ELF-1 (cell line): ENCODE measurements around the gene ACOT6.
A peak's percentile ranks its signal among the peaks of the same experiment; 100 is the strongest.
"Not testable (repeated sequence)": the region's sequence is repeated elsewhere in the genome, so short reads cannot be mapped to it uniquely, and the experiment has no call there.

ENCODE experiments used
- DNase-seq: peaks from one replicate; pipeline ENCODE4 v3.0.0-alpha.2; 2016; ENCODE audit warnings: low read depth, low spot score

ACOT6 gene

DNA sequence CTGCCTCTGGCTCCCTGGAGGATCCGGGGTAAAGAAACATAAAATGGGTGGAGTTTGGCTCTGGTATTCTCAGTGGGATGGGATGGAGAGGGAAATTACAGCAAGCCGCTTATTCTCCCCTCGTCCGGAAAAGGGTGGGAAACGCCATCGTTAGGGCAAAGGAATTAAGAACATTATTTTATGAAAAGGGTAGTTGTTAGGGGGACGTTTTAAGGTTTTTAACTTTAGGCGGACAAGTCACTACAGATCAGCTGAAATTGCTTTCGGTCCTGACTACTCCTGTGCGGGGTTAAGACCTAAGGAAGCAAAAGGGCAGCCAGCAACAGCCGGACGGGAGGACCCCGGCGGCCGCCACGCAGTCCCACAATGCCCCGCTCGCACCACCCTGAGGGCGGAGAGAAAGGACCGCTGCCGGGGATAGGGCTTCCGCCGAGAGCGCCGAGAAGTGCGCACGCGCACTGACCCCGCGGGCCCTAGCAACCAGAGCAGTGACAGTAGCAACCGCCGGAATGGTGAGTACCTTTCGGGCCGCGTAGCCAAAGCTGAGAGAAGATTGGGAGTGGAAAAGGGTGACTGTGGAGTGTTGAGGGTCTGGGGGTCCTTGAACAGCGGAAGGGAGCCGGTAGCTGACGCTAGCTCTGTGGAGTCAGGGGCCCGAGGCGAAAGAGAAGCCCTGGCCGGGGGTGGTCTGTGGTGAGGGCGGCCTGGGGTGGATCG, 32.4 kb downstream of the ACOT6 start, which contains the start of gene DNAL1:
Gene DNAL1 (plus strand): TSS at position 456 of the 717 bp plus-strand sequence. CDS start 54 bp downstream, at position 510.
- peak; percentile 95 for DNase-seq

DNA sequence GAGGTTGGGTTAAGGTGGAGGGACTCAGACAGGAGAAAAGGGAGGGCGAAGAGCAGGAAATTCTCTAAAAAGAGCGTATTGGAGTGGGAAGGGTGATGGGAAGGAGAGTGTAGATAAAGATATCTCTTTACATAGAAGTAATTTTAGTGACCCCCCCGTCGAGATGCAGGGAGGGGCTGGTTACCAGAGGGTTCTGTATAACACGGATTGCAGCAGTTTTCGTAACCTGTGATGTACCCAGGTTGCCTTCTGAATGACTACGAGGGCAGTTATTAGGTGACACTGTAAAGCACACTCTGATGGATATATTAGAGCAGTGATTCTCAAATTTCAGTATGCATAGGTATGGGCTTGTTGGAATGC, 32.9 kb downstream of the ACOT6 start:
- DNase-seq, result no peak

DNA sequence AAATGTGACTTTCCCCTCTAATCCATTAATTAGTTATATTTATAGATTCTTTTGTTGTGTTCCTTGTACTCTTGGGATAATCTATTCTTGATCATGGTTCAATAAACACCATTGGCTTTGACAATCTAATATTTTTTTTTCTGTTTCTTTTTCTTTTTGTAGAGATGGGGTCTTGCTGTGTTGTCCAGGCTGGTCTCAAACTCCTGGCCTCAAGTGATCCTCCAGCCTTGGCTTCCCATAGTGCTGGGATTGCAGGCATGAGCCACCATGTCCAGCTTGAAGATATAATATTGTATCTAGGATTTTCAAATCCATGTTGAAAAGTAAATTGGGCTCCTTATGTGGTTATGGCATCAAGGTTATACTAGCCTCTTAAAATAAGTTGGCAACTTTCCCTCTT, 38.7 kb downstream of the ACOT6 start:
- DNase-seq, result no peak

DNA sequence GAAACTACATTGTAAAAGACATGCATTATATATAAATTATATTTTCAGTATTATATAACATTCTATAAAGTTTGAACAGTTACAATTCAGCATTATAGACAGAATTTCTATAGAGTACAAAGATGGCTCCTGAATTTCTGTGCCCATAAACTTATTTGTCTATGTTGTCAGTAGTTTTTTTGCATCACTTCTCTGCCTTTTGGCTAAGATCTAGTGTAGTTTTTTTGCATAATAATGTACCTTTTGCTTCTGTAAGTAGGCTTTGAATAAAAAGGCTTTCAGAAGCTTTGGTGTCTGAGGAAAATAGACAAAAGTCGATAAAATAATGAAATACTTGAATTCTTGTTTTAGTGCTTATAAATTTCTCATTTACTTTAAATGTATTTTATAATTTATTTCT, 43.5 kb downstream of the ACOT6 start:
- DNase-seq, result no peak

DNA sequence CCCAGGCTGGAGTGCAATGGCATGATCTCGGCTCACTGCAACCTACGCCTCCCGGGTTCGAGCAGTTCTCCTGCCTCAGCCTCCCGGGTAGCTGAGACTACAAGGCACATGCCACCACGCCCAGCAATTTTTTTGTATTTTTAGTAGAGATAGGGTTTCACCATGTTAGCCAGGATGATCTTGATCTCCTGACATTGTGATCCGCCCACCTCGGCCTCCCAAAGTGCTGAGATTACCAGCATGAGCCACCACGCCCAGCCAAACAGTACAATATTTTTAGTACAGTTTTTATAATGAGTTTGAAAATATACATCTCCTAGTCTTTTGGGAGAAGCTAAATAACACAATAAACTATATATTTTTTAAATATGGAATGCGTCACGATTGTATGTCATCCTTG, 46.9 kb downstream of the ACOT6 start:
- DNase-seq, result not testable (repeated sequence)

DNA sequence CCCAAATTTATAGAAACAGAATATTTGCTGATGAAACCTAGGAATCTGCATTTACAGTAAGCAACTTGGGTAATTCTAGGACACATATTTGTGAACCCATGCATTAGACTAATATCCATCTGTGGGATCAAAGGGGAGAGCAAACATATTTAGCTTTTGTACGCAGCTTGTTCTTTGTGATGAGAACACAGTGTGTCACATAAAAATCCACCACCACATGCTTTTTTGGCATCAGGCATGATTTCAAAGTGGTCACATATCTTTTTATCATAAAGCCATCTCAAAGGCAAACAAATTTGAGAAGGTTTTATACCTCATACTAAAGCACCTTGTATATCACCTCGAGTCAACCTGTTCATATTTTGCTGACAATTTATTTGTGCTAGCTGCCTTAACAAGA, 48.2 kb downstream of the ACOT6 start:
- no peak for DNase-seq

DNA sequence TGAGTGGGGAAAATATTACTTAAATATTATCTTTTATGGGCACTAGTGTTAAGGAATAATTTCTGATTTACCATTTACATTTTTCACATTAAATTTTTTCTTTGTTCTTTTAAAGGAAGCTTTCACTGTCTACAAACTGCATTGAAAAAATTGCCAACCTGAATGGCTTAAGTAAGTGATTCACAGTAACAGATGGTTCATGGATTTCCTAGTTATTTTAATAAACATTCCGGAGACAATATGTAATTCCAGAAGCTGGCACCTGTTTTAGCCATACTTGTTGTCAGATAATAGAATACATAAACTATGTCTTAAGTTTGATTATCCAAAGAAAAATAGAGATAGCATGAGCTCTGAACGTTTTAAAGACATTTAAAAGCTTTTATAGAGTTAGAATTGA, 49.6 kb downstream of the ACOT6 start:
- no peak for DNase-seq

DNA sequence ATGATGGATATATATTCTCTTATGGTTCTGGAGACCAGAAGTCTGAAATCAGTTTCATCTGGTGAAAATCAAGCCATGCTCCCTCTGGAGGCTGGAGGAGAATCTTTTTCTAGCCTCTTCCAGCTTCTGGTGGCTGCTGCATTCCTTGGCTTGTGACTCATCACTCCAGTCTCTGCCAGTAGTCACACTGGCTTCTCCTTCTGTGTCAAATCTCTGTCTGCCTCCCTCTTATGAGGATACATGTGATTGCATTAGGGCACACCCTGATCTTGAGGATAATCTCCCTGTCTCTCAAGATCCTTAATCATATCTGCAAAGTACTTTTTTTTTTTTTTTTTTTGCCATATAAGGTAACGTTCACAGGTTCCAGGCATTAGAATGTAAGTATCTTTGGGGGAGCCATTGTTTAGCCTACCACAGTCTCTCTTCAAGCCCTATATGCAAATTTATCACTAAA, 50.2 kb downstream of the ACOT6 start:
- peak; percentile 79 for DNase-seq

DNA sequence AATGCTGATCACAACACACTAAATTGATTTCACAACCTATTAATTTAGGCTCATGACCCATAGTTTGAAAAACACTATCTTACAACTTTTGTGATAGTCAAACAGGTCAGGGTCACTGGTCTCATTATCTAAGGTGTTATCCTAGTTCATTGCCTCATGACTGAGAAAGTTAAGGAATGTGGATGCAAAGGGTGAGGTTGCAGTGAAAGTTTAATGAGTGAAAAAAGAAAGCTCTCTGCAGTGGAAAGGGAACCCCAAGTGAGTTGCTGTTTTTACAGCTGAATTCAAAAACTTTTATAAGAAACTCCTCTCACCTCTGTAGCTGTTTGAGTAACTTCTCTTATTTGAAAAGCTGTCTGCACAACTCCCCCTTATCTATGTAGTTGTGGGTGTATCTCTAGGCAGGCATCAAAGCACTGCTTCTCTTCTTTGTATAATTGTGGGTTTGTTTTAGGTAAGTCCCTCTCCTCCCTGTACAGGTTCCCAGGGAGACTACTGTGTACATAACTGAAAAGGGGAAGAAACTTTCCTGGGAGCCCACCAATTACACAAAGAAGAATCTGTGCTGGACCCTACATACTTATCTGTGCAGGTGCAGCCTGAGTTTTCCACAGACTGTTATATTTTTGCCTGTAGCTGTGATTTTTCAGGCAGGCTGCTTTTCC, 51.4 kb downstream of the ACOT6 start:
- no peak for DNase-seq

DNA sequence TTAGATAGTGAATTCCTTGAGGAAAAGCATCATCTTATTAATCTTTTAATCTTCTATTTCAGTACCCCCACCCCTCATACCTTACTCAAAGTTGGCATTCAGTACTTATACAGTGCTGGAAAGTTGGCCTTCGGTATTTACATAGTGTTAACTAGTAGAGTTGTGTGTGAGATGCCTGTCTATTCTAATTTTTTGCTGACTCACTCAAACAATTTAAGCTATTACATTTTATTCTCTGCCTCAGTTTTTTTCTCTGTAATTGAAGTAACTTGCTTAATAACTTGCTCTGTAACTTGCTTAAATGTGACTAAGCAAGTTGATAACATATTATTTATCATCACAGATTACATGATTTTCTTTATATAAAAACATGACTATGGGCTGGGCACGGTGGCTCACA, 52.8 kb downstream of the ACOT6 start:
- DNase-seq, result no peak

DNA sequence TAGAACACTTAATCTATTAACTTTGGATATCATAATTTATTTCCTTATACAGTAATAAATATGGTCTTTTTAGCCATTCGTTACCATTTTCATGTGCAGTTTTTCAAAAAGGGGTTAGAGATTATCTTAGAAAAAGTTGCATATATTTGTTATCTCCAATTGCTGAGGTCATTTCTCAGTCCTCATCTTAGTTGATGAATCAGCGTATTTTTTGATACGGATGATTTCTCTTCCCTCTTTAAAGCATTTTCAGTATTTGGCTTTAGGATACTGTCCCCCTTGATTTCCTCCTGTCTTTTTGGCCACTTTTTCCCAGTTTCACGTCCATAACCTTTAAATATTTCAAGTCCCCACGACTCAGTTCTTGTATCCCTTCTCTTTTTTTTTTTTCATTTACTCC, 54.3 kb downstream of the ACOT6 start:
- DNase-seq, result no peak

DNA sequence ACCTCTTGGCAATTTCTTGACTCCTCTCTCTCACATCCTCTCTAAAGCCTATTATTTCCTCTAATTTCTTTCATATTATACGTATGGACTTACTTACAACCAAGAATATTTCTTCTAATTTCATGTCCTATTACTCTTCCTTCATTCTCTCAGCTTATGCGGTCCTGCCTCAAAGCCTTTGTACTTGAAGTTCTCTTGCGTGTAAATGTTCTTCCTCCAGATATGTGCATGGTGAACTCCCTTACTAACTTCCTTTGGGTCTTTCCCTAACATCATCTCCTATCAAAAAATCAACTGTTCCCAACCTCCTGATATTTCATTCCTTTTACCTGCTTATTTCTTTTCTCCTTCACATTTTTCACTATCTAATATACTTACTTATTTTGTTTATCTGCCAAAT, 55.5 kb downstream of the ACOT6 start:
- no peak for DNase-seq
